Measurements from ENCODE around the gene OR51B2.

- no peak for TF ChIP-seq CTCF (IDR thresholded peaks at IDR 0.05)
- no peak for TF ChIP-seq POLR2A (IDR thresholded peaks at IDR 0.05)
Observed at GRCh38 chr11:5279471-5280090, 44.5 kb downstream of the OR51B2 start.

All from esophagus squamous epithelium (tissue), 4 donors.